Keratinocyte (primary cell): ENCODE data around the gene SAMD14.

ENCODE experiments used
- CTCF ChIP-seq, 3 experiments: IDR thresholded peaks in 1 of 3; conservative IDR thresholded peaks in 1 of 3; optimal IDR thresholded peaks in 1 of 3; 2 replicates in 2 of 3; 3 replicates in 1 of 3; pipeline versions ENCODE3 to v1.5.1; 2011; ENCODE audit warnings: low read length in 3 of 3, mild to moderate bottlenecking in 3 of 3, moderate library complexity in 2 of 3, control low read depth in 1 of 3, inconsistent platforms in 1 of 3; ENCODE audit not compliant: insufficient read depth in 2 of 3; ENCODE audit errors: extremely low read depth in 1 of 3
- EZH2 ChIP-seq: IDR thresholded peaks from one replicate; pipeline ENCODE4 v1.6.1; 2012; ENCODE audit warnings: inconsistent platforms, mild to moderate bottlenecking, low read length, moderate library complexity

DNA sequence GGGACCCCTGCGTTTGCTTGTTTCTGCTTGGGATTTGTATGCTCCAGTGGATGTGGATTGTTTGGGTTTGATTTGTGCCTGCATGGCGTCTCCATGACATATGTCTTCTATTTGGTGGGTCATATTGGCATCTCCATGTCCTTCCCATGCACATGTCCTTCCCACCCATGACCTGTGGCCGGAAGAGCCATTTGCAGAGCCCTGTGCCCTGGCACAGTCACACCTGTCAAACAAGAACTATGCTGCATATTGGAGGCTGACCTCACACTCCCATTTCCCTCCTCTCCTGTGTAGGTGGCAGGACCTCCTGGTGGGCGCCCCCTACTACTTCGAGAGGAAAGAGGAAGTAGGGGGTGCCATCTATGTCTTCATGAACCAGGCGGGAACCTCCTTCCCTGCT lies 58.3 kb downstream of the SAMD14 start:
- TF ChIP-seq CTCF (optimal IDR thresholded peaks at IDR 0.05 in 1 of 3, IDR thresholded peaks at IDR 0.05 in 1 of 3, conservative IDR thresholded peaks at IDR 0.05 in 1 of 3; ENCODE audit: extremely low read depth in 1 of 3, insufficient read depth in 2 of 3, low read length in 3 of 3) = no peak
- no peak for TF ChIP-seq EZH2
